Measurements from ENCODE around the gene CDH26. TPM values are rescaled to one million over a fixed set of nuclear protein-coding genes. Genes with fewer than 3 reads are reported as not detected.

Gene CDH26
- 0.12 and 0.49 TPM in 2 replicates for total RNA-seq

GRCh38 chr20:59958123-59958522 lies at the start of gene CDH26:
Gene CDH26, plus strand, starts transcription at chr20:59958423. Its CDS starts 304 bp downstream, at chr20:59958727.

GRCh38 chr20:59933296-59933848 lies 24.9 kb upstream of the CDH26 start, which contains the start of gene SYCP2:
Gene SYCP2, minus strand, starts transcription at chr20:59933637. Its CDS starts 11,224 bp downstream, at chr20:59922413.

GRCh38 chr20:59940129-59940955 lies 17.9 kb upstream of the CDH26 start, which contains the start of the genes FAM217B and PPP1R3D:
Gene FAM217B, plus strand, starts transcription at chr20:59940389. Its CDS starts 3,555 bp downstream, at chr20:59943944.
Gene PPP1R3D, minus strand, starts transcription at chr20:59940305. Its CDS starts 374 bp downstream, at chr20:59939931.

Other genes with a start within 250 kb of the CDH26 start
- 0.85 and 1.6 TPM in 2 replicates for gene SYCP2, start 24.8 kb upstream of the CDH26 start, total RNA-seq
- gene PPP1R3D, start 18.1 kb upstream of the CDH26 start, total RNA-seq = 10.5 and 12.0 TPM in 2 replicates
- gene FAM217B, start 18.0 kb upstream of the CDH26 start, total RNA-seq = 6.3 and 7.5 TPM in 2 replicates

All from hair follicle dermal papilla cell (primary cell).